Measurements from ENCODE around the gene CHIT1. TPM values are rescaled to one million over a fixed set of nuclear protein-coding genes. Genes with fewer than 3 reads are reported as not detected.

The CHIT1 gene
- polyA plus RNA-seq, 1 experiment, result not detected

DNA sequence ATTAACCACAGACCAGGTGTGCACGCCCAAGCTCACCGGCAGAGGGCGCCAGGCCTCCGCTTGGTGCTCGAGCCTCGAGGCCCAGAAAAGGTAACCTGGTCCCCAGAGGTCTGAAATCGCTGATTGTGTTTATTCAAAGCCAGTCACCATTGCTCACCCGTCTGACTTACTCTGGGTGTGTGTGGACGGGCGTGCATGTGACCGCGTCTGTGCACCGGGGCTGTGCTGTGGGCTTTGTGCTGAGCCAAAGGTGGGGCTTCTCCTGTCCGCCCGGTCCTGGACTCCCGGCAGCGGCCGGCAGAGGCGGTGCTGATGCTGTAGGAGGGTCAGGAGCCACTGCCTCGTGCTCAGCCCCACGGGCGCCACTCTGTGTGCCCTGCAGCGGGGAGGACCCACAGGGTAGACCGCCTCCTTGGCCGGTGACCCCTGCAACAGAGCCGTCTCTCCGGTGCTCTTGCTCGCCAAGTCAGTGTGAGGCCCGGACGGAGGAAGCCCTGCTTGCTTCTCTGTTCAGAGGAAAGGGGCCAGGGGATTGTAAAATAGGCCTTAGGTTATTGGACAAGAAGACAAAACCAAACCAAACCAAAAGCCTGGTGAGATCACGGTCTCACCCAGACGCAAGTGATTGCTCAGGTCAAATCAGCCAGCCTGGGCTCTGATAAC lies 43.9 kb upstream of the CHIT1 start:
- TF ChIP-seq, protein P1, sequence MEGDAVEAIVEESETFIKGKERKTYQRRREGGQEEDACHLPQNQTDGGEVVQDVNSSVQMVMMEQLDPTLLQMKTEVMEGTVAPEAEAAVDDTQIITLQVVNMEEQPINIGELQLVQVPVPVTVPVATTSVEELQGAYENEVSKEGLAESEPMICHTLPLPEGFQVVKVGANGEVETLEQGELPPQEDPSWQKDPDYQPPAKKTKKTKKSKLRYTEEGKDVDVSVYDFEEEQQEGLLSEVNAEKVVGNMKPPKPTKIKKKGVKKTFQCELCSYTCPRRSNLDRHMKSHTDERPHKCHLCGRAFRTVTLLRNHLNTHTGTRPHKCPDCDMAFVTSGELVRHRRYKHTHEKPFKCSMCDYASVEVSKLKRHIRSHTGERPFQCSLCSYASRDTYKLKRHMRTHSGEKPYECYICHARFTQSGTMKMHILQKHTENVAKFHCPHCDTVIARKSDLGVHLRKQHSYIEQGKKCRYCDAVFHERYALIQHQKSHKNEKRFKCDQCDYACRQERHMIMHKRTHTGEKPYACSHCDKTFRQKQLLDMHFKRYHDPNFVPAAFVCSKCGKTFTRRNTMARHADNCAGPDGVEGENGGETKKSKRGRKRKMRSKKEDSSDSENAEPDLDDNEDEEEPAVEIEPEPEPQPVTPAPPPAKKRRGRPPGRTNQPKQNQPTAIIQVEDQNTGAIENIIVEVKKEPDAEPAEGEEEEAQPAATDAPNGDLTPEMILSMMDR (IDR thresholded peaks at IDR 0.05; ENCODE audit: insufficient read depth, low read depth, low read length), result peak; percentile 98
- no peak for DNase-seq (ENCODE audit: low read depth)
- H3K36me3 ChIP-seq (ENCODE audit: control insufficient read depth, insufficient read depth, low read length), result no peaks in the 10 kb centered on the region
- POLR2A ChIA-PET, result interaction anchor here (0.6 kb wide), 1 partner anchor 32 kb away, joined by 17 read pairs; no protein-coding TSS in a partner anchor
- H3K4me3 ChIP-seq (ENCODE audit: low read depth, low read length), result no peak overlapping the region
- CTCF ChIA-PET, result interaction anchor here (0.7 to 20.3 kb wide), 27 partner anchors 7 to 428 kb away, joined by 3 to 484 read pairs (median 4); partner anchors contain the start of gene FMOD
- no peaks in the 10 kb centered on the region for H3K27me3 ChIP-seq (ENCODE audit: control insufficient read depth, insufficient read depth, low read length)

- H3K27me3 ChIP-seq (ENCODE audit: control insufficient read depth, insufficient read depth, low read length), result no peaks in the 10 kb centered on the region
- H3K4me3 ChIP-seq (ENCODE audit: low read depth, low read length), result no peak overlapping the region
- no peaks in the 10 kb centered on the region for H3K36me3 ChIP-seq (ENCODE audit: control insufficient read depth, insufficient read depth, low read length)
- ChIA-PET POLR2A (interaction anchor here (0.6 kb wide), 1 partner anchor 32 kb away, joined by 17 read pairs; no protein-coding TSS in a partner anchor), CTCF (interaction anchor here (0.7 to 20.3 kb wide), 27 partner anchors 8 to 429 kb away, joined by 3 to 484 read pairs (median 4); partner anchors contain the start of gene FMOD)
- TF ChIP-seq, protein P1 (IDR thresholded peaks at IDR 0.05; ENCODE audit: insufficient read depth, low read depth, low read length), result no peak
- DNase-seq (ENCODE audit: low read depth), result no peak
Observed at GRCh38 chr1:203272633-203273205, 43.2 kb upstream of the CHIT1 start.

DNA sequence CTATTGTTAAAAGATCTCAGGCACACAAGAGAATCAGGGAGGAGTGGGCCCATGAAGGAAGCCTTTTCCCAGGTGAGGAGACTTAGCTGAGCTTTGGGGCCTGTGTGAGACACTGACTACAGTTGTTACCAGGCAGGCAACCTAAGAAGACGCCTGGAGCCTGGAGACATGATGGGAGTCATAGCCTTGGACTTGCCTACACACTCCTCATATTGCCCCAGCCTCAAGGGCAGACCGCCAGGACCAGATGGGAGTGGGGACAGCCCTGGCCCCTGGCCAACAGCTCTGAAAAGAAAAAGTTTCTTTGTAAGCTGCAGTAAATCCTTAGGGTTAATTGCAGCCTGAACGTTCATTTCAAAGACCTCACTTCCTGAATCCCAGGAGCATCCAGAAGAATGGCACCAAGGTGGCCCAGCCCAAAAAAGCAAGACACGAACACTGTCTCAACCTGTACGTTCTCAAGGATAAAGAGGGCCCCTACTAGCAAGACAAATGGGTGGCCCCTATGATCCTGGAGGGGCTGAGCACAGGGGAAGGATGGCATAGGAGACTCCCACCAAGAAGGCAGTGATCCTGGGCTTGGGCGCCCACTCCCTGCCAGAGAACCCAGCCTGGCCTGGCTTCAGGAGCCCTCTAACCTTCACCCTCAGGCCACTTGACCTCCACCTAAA lies 42.6 kb upstream of the CHIT1 start:
- CTCF ChIA-PET, result interaction anchor here (1.0 to 20.3 kb wide), 19 partner anchors 9 to 429 kb away, joined by 3 to 484 read pairs (median 5); partner anchors contain the start of gene FMOD
- Histone ChIP-seq H3K27me3 (ENCODE audit: control insufficient read depth, insufficient read depth, low read length) (no peaks in the 10 kb centered on the region), H3K36me3 (ENCODE audit: control insufficient read depth, insufficient read depth, low read length) (no peaks in the 10 kb centered on the region), H3K4me3 (ENCODE audit: low read depth, low read length) (no peak overlapping the region)
- no peak for DNase-seq (ENCODE audit: low read depth)
- TF ChIP-seq, protein P1 (IDR thresholded peaks at IDR 0.05; ENCODE audit: insufficient read depth, low read depth, low read length), result no peak
- POLR2A ChIA-PET, result interaction anchor here (0.6 kb wide), 1 partner anchor 217 kb away, joined by 3 read pairs; no protein-coding TSS in a partner anchor

- POLR2A ChIA-PET, result no interaction called here
- TF ChIP-seq, protein P1 (IDR thresholded peaks at IDR 0.05; ENCODE audit: insufficient read depth, low read depth, low read length), result no peak
- CTCF ChIA-PET, result interaction anchor here (0.8 to 20.3 kb wide), 13 partner anchors 24 to 1082 kb away, joined by 3 to 484 read pairs (median 23); no protein-coding TSS in a partner anchor
- DNase-seq (ENCODE audit: low read depth), result no peak
- Histone ChIP-seq H3K27me3 (ENCODE audit: control insufficient read depth, insufficient read depth, low read length) (no peaks in the 10 kb centered on the region), H3K4me3 (ENCODE audit: low read depth, low read length) (no peak overlapping the region), H3K36me3 (ENCODE audit: control insufficient read depth, insufficient read depth, low read length) (no peaks in the 10 kb centered on the region)
Observed at GRCh38 chr1:203271018-203271743, 41.7 kb upstream of the CHIT1 start.

Measured in BJ (cell line).